Muscle layer of colon (tissue), 2 donors: ENCODE data around the gene OVCH1.

Experiments used
- H3K27ac ChIP-seq: one replicate; pipeline ENCODE4 v1.7.0; 2013; ENCODE audit warnings: low read depth, mild to moderate bottlenecking, low read length, moderate library complexity
- H3K27me3 ChIP-seq, 2 donors: one replicate each; pipeline ENCODE4 v1.7.0; 2013; ENCODE audit warnings: low read length in 2 of 2, mild to moderate bottlenecking in 2 of 2; ENCODE audit not compliant: insufficient read depth in 2 of 2, control insufficient read depth in 1 of 2
- H3K36me3 ChIP-seq: one replicate; pipeline ENCODE4 v1.7.0; 2013; ENCODE audit warnings: mild to moderate bottlenecking, low read length; ENCODE audit not compliant: insufficient read depth
- H3K4me1 ChIP-seq: one replicate; pipeline ENCODE4 v1.7.0; 2013; ENCODE audit warnings: mild to moderate bottlenecking, low read length; ENCODE audit not compliant: insufficient read depth
- H3K4me3 ChIP-seq, 2 donors: one replicate each; pipeline ENCODE4 v1.7.0; 2013; ENCODE audit warnings: low read length in 2 of 2, low read depth in 1 of 2, mild to moderate bottlenecking in 1 of 2, moderate library complexity in 1 of 2
- H3K9ac ChIP-seq: one replicate; pipeline ENCODE4 v1.7.0; 2013; ENCODE audit warnings: low read length
- H3K9me3 ChIP-seq: one replicate; pipeline ENCODE4 v1.7.0; 2013; ENCODE audit warnings: mild to moderate bottlenecking, low read length
- donor health status: abdominal sarcoma.
- donor health status: Adenocarcinoma of cecum.

The OVCH1 gene

GRCh38 chr12:29497588-29497987 lies at the start of gene OVCH1:
Gene OVCH1, minus strand, starts transcription at chr12:29497686. Its CDS starts 0 bp downstream, at chr12:29497686.
- Histone ChIP-seq H3K4me3 (no peak within 1 kb of the TSS), H3K9ac (no peak within 1 kb of the TSS), H3K9me3 (no peaks in the 10 kb centered on the region), H3K36me3 (peaks cover 3% of the 10 kb centered on the region), H3K27ac (no peak within 1 kb of the TSS), H3K4me1 (no peaks in the 10 kb centered on the region), H3K27me3 (no peaks in the 10 kb centered on the region)

- no peak overlapping the region for H3K9ac ChIP-seq
- H3K9me3 ChIP-seq = no peaks in the 10 kb centered on the region
- H3K4me1 ChIP-seq = no peaks in the 10 kb centered on the region
- H3K4me3 ChIP-seq = no peak overlapping the region
- no peak overlapping the region for H3K27ac ChIP-seq
- no peaks in the 10 kb centered on the region for H3K27me3 ChIP-seq
- no peaks in the 10 kb centered on the region for H3K36me3 ChIP-seq
Measured at GRCh38 chr12:29547151-29547632, 49.7 kb upstream of the OVCH1 start.

GRCh38 chr12:29546000-29546399 lies 48.5 kb upstream of the OVCH1 start:
- no peaks in the 10 kb centered on the region for H3K9me3 ChIP-seq
- H3K27me3 ChIP-seq = no peaks in the 10 kb centered on the region
- H3K4me3 ChIP-seq = no peak overlapping the region
- H3K4me1 ChIP-seq = no peaks in the 10 kb centered on the region
- H3K9ac ChIP-seq = no peak overlapping the region
- H3K36me3 ChIP-seq = no peaks in the 10 kb centered on the region
- no peak overlapping the region for H3K27ac ChIP-seq

- Histone ChIP-seq H3K27me3 (no peaks in the 10 kb centered on the region), H3K4me3 (no peak overlapping the region), H3K9me3 (no peaks in the 10 kb centered on the region), H3K27ac (no peak overlapping the region), H3K36me3 (no peaks in the 10 kb centered on the region), H3K4me1 (no peaks in the 10 kb centered on the region), H3K9ac (no peak overlapping the region)
Measured at GRCh38 chr12:29545102-29545467, 47.6 kb upstream of the OVCH1 start.

- Histone ChIP-seq H3K4me1 (no peaks in the 10 kb centered on the region), H3K9ac (no peak overlapping the region), H3K27ac (no peak overlapping the region), H3K9me3 (no peaks in the 10 kb centered on the region), H3K36me3 (no peaks in the 10 kb centered on the region), H3K27me3 (no peaks in the 10 kb centered on the region), H3K4me3 (no peak overlapping the region)
Measured at GRCh38 chr12:29544428-29545101, 47.1 kb upstream of the OVCH1 start.

- Histone ChIP-seq H3K9me3 (no peaks in the 10 kb centered on the region), H3K27me3 (no peaks in the 10 kb centered on the region), H3K9ac (no peak overlapping the region), H3K36me3 (no peaks in the 10 kb centered on the region), H3K27ac (no peak overlapping the region), H3K4me3 (no peak overlapping the region), H3K4me1 (no peaks in the 10 kb centered on the region)
Measured at GRCh38 chr12:29543036-29543435, 45.5 kb upstream of the OVCH1 start.

GRCh38 chr12:29537298-29537697 lies 39.8 kb upstream of the OVCH1 start:
- no peaks in the 10 kb centered on the region for H3K4me1 ChIP-seq
- H3K4me3 ChIP-seq = no peak overlapping the region
- H3K27ac ChIP-seq = no peak overlapping the region
- no peak overlapping the region for H3K9ac ChIP-seq
- H3K27me3 ChIP-seq = no peaks in the 10 kb centered on the region
- H3K36me3 ChIP-seq = peaks cover 4% of the 10 kb centered on the region
- H3K9me3 ChIP-seq = no peaks in the 10 kb centered on the region

- Histone ChIP-seq H3K4me3 (no peak overlapping the region), H3K36me3 (peaks cover 4% of the 10 kb centered on the region), H3K27ac (no peak overlapping the region), H3K27me3 (no peaks in the 10 kb centered on the region), H3K4me1 (no peaks in the 10 kb centered on the region), H3K9me3 (no peaks in the 10 kb centered on the region), H3K9ac (no peak overlapping the region)
Measured at GRCh38 chr12:29534935-29535334, 37.4 kb upstream of the OVCH1 start.

GRCh38 chr12:29533815-29534489 lies 36.5 kb upstream of the OVCH1 start:
- Histone ChIP-seq H3K4me1 (no peaks in the 10 kb centered on the region), H3K27ac (no peak overlapping the region), H3K27me3 (no peaks in the 10 kb centered on the region), H3K9ac (no peak overlapping the region), H3K36me3 (peaks cover 4% of the 10 kb centered on the region), H3K4me3 (no peak overlapping the region), H3K9me3 (no peaks in the 10 kb centered on the region)

- H3K4me1 ChIP-seq = peaks cover 6% of the 10 kb centered on the region
- H3K27ac ChIP-seq = no peak overlapping the region
- H3K9me3 ChIP-seq = no peaks in the 10 kb centered on the region
- no peak overlapping the region for H3K9ac ChIP-seq
- no peak overlapping the region for H3K4me3 ChIP-seq
- H3K36me3 ChIP-seq = peaks cover 4% of the 10 kb centered on the region
- no peaks in the 10 kb centered on the region for H3K27me3 ChIP-seq
Measured at GRCh38 chr12:29531471-29531870, 34.0 kb upstream of the OVCH1 start.

GRCh38 chr12:29530436-29530835 lies 33.0 kb upstream of the OVCH1 start:
- H3K27me3 ChIP-seq = no peaks in the 10 kb centered on the region
- H3K4me3 ChIP-seq = no peak overlapping the region
- no peaks in the 10 kb centered on the region for H3K36me3 ChIP-seq
- no peak overlapping the region for H3K9ac ChIP-seq
- H3K4me1 ChIP-seq = peaks cover 6% of the 10 kb centered on the region
- no peaks in the 10 kb centered on the region for H3K9me3 ChIP-seq
- H3K27ac ChIP-seq = no peak overlapping the region

- H3K27me3 ChIP-seq = no peaks in the 10 kb centered on the region
- H3K4me1 ChIP-seq = peaks cover 6% of the 10 kb centered on the region
- H3K27ac ChIP-seq = no peak overlapping the region
- no peaks in the 10 kb centered on the region for H3K9me3 ChIP-seq
- H3K4me3 ChIP-seq = no peak overlapping the region
- no peaks in the 10 kb centered on the region for H3K36me3 ChIP-seq
- no peak overlapping the region for H3K9ac ChIP-seq
Measured at GRCh38 chr12:29528161-29528560, 30.7 kb upstream of the OVCH1 start.
